Activated CD4-positive, alpha-beta T cell treated with anti-CD3 and anti-CD28 coated beads for 24 hours (primary cell): ENCODE results near the gene ATXN3L.

Experiments
- DNase-seq, 2 donors: peaks; one replicate each; pipeline ENCODE4 v3.0.0-alpha.2; 2020; ENCODE audit warnings: low read depth in 2 of 2

ATXN3L gene

GRCh38 chrX:13319953-13320352 lies at the start of gene ATXN3L:
TSS of gene ATXN3L (minus strand) at chrX:13320053. CDS start at chrX:13319934, 119 bp downstream.
- no peak for DNase-seq

- DNase-seq: no peak
Observed at GRCh38 chrX:13369256-13370030, 49.6 kb upstream of the ATXN3L start.

GRCh38 chrX:13367950-13368349 lies 48.1 kb upstream of the ATXN3L start:
- DNase-seq: no peak

GRCh38 chrX:13366698-13367097 lies 46.8 kb upstream of the ATXN3L start:
- DNase-seq: no peak

GRCh38 chrX:13365161-13365560 lies 45.3 kb upstream of the ATXN3L start:
- DNase-seq: no peak

- DNase-seq: no peak
Observed at GRCh38 chrX:13364230-13364857, 44.5 kb upstream of the ATXN3L start.

GRCh38 chrX:13360146-13360545 lies 40.3 kb upstream of the ATXN3L start:
- DNase-seq: no peak

- DNase-seq: no peak
Observed at GRCh38 chrX:13357925-13358324, 38.1 kb upstream of the ATXN3L start.

GRCh38 chrX:13346646-13347045 lies 26.8 kb upstream of the ATXN3L start:
- DNase-seq: no peak

GRCh38 chrX:13345438-13345837 lies 25.6 kb upstream of the ATXN3L start:
- no peak for DNase-seq

- no peak for DNase-seq
Observed at GRCh38 chrX:13345037-13345436, 25.2 kb upstream of the ATXN3L start.

GRCh38 chrX:13341491-13342101 lies 21.7 kb upstream of the ATXN3L start:
- no peak for DNase-seq

GRCh38 chrX:13340182-13340791 lies 20.4 kb upstream of the ATXN3L start:
- DNase-seq: no peak

- DNase-seq: no peak
Observed at GRCh38 chrX:13339607-13340006, 19.8 kb upstream of the ATXN3L start.

GRCh38 chrX:13338996-13339515 lies 19.2 kb upstream of the ATXN3L start:
- no peak for DNase-seq

- DNase-seq: no peak
Observed at GRCh38 chrX:13334491-13334890, 14.6 kb upstream of the ATXN3L start.

GRCh38 chrX:13330446-13330845 lies 10.6 kb upstream of the ATXN3L start:
- no peak for DNase-seq

- DNase-seq: no peak
Observed at GRCh38 chrX:13327666-13328065, 7.8 kb upstream of the ATXN3L start.

- DNase-seq: no peak
Observed at GRCh38 chrX:13323241-13323640, 3.4 kb upstream of the ATXN3L start.

- DNase-seq: no peak
Observed at GRCh38 chrX:13317366-13317765, 2.5 kb downstream of the ATXN3L start.

GRCh38 chrX:13311560-13311959 lies 8.3 kb downstream of the ATXN3L start:
- DNase-seq: no peak

- no peak for DNase-seq
Observed at GRCh38 chrX:13309631-13310030, 10.2 kb downstream of the ATXN3L start.
